HepG2 (cell line): ENCODE data around the gene CBLC. TPM values are rescaled to one million over a fixed set of nuclear protein-coding genes. Genes with fewer than 3 reads are reported as not detected.

Experiments used
- ELF3 ChIP-seq: IDR thresholded peaks from 2 replicates; pipeline ENCODE4 v1.6.1; 2016; ENCODE audit warnings: missing genetic modification reagents, missing compliant biosample characterization
- FOXP1 ChIP-seq, 2 experiments: fragments of 450-650 bp in 1 of 2; IDR thresholded peaks; 2 replicates each; pipeline ENCODE4 v1.6.1; 2017 to 2018; ENCODE audit warnings: antibody characterized with exemption in 1 of 2
- MYC ChIP-seq: sonication (generic); formaldehyde crosslinking; IDR thresholded peaks from 2 replicates; pipeline ENCODE4 v1.9.0; 2021; ENCODE audit warnings: missing genetic modification reagents, borderline replicate concordance
- NR2F1 ChIP-seq, 2 experiments: fragments of 450-650 bp in 1 of 2; formaldehyde crosslinking in 1 of 2; IDR thresholded peaks; 2 replicates each; pipeline versions ENCODE4 v1.5.0 to v1.6.1; 2016 to 2020; ENCODE audit warnings: mild to moderate bottlenecking in 1 of 2, missing compliant biosample characterization in 1 of 2, missing genetic modification reagents in 1 of 2, moderate library complexity in 1 of 2
- PLRG1 ChIP-seq: fragments of 450-650 bp; conservative IDR thresholded peaks from 2 replicates; pipeline ENCODE4 v1.6.1; 2016
- SIX4 ChIP-seq: sonication (generic); formaldehyde crosslinking; IDR thresholded peaks from 2 replicates; pipeline ENCODE4 v1.4.0; 2020; ENCODE audit warnings: missing genetic modification reagents
- SOX13 ChIP-seq, 3 experiments: fragments of 450-650 bp in 1 of 3; sonication (generic) in 1 of 3; formaldehyde crosslinking in 1 of 3; IDR thresholded peaks in 2 of 3; conservative IDR thresholded peaks in 1 of 3; 2 replicates each; pipeline versions ENCODE4 v1.5.0 to v1.6.1; 2016 to 2020; ENCODE audit warnings: antibody characterized with exemption in 1 of 3, mild to moderate bottlenecking in 1 of 3, missing compliant biosample characterization in 1 of 3, missing genetic modification reagents in 1 of 3, moderate library complexity in 1 of 3
- ZBTB21 ChIP-seq: sonication (generic); formaldehyde crosslinking; IDR thresholded peaks from 2 replicates; pipeline ENCODE4 v1.4.0; 2020; ENCODE audit warnings: missing genetic modification reagents
- ZNF160 ChIP-seq: sonication (generic); formaldehyde crosslinking; IDR thresholded peaks from 2 replicates; pipeline ENCODE4 v1.8.0; 2022; ENCODE audit warnings: mild to moderate bottlenecking, inconsistent platforms, missing genetic modification reagents
- ZNF33B ChIP-seq: sonication (generic); formaldehyde crosslinking; IDR thresholded peaks from 2 replicates; pipeline ENCODE4 v1.5.1; 2020; ENCODE audit warnings: mild to moderate bottlenecking, missing genetic modification reagents
- ZNF678 ChIP-seq: sonication (generic); formaldehyde crosslinking; IDR thresholded peaks from 2 replicates; pipeline ENCODE4 v1.4.0; 2020; ENCODE audit warnings: mild to moderate bottlenecking, missing genetic modification reagents
- ZNF747 ChIP-seq: sonication (generic); formaldehyde crosslinking; IDR thresholded peaks from 2 replicates; pipeline ENCODE4 v1.8.1; 2023; ENCODE audit warnings: missing genetic modification reagents, mild to moderate bottlenecking, borderline replicate concordance
- ZNF850 ChIP-seq: sonication (generic); formaldehyde crosslinking; conservative IDR thresholded peaks from 2 replicates; pipeline ENCODE4 v1.9.0; 2021; ENCODE audit warnings: mild to moderate bottlenecking, missing genetic modification reagents
- ZNF879 ChIP-seq: sonication (generic); formaldehyde crosslinking; IDR thresholded peaks from 2 replicates; pipeline ENCODE4 v1.8.1; 2023; ENCODE audit warnings: missing genetic modification reagents
- ZSCAN21 ChIP-seq: sonication (generic); formaldehyde crosslinking; IDR thresholded peaks from 2 replicates; pipeline ENCODE4 v1.8.0; 2022; ENCODE audit warnings: mild to moderate bottlenecking, missing genetic modification reagents, moderate library complexity, borderline replicate concordance
- polyA plus RNA-seq, 8 experiments: library from polyadenylated mRNA; depleted of rRNA in 3 of 8; stranded (reverse) in 7 of 8; unstranded in 1 of 8; fragments of >200 nt; fragmentation: Illumina TruSeq in 4 of 8; extraction: Trizol in 4 of 8; gene quantifications; 2 replicates each; pipeline versions ENCODE4 v1.2.1 to v1.2.3, GENCODE V29; 2011 to 2016; ENCODE audit warnings: low read depth in 4 of 8, missing spikeins in 1 of 8, mixed read lengths in 1 of 8; ENCODE audit not compliant: insufficient read depth in 1 of 8
- total RNA-seq, 5 experiments: library from RNA; depleted of rRNA; stranded (reverse); fragments of >200 nt; fragmentation: Illumina TruSeq; extraction: Trizol; gene quantifications; 2 replicates each; pipeline ENCODE4 v1.2.3, GENCODE V29; 2016; ENCODE audit warnings: low read depth in 1 of 5
- TF ChIP-seq, protein P1 (sequence below): sonication (generic); formaldehyde crosslinking; conservative IDR thresholded peaks from 2 replicates; pipeline ENCODE4 v1.4.0; 2020; ENCODE audit warnings: missing genetic modification reagents
- TF ChIP-seq, protein P2 (sequence below): sonication (generic); formaldehyde crosslinking; IDR thresholded peaks from 2 replicates; pipeline ENCODE4 v1.5.0; 2020; ENCODE audit warnings: missing genetic modification reagents
- TF ChIP-seq, protein P3 (sequence below): sonication (generic); formaldehyde crosslinking; conservative IDR thresholded peaks from 2 replicates; pipeline ENCODE4 v1.8.0; 2022; ENCODE audit warnings: low read depth, missing genetic modification reagents
- TF ChIP-seq, protein P4 (sequence below): sonication (generic); formaldehyde crosslinking; IDR thresholded peaks from 2 replicates; pipeline ENCODE4 v1.8.1; 2022; ENCODE audit warnings: low read depth, mild to moderate bottlenecking, missing genetic modification reagents
- TF ChIP-seq, protein P5 (sequence below), 2 experiments: IDR thresholded peaks; 2 replicates each; pipeline ENCODE4 v1.6.1; 2011 to 2012; ENCODE audit warnings: low read length in 2 of 2, borderline replicate concordance in 1 of 2, low read depth in 1 of 2, mild to moderate bottlenecking in 1 of 2, moderate library complexity in 1 of 2

Gene CBLC
- total and polyA plus RNA-seq, 2 of the 13 experiments (the other 11 are each of a cell fraction or from before 2014, with no cell fraction given), result 1.8 to 2.6 TPM

DNA sequence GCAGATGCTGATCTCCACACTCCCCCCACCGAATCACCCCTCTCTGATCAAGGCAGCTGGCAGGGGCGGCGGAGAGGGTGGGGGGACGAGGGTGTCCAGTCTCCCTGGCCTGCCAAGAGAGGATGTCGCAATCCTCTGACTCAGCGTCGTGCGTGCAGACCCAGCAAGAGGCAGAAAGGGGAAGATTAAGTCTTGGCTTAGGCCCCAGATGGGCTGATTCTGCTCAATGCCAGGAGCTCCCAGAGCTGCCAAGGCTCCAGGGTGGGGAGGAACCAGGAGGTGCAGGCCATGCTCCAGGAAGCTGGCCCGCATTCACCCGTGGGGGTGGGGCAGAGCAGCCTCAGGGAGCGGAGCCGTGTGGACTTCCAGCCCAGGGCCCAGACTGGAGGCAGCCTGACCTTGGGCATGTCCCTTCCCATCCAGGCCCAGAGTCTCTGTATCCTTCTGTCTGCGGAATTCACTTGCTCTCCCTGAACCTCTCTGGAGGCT lies 35.8 kb upstream of the CBLC start (continued):
- TF ChIP-seq PLRG1 (no peak), ZNF850 (no peak), ZNF747 (CRISPR knock-in tag) (no peak), ZNF33B (CRISPR knock-in tag) (no peak), SOX13 (IDR thresholded peaks at IDR 0.05) (no peak), SOX13 (CRISPR knock-in tag; conservative IDR thresholded peaks at IDR 0.05 in 1 of 2, IDR thresholded peaks at IDR 0.05 in 1 of 2) (peak in 1 of 2 experiments; percentile 60; a peak in 1 of 4 replicates), ZNF160 (CRISPR knock-in tag) (no peak), ZNF678 (CRISPR knock-in tag) (no peak), FOXP1 (IDR thresholded peaks at IDR 0.05) (no peak), FOXP1 (CRISPR knock-in tag; IDR thresholded peaks at IDR 0.05) (no peak), ZSCAN21 (CRISPR knock-in tag) (0 out of 2 replicates have a peak, but pooled peaks have one; percentile 50), NR2F1 (CRISPR knock-in tag; IDR thresholded peaks at IDR 0.05) (no peak), ZBTB21 (CRISPR knock-in tag) (no peak), ELF3 (CRISPR knock-in tag) (peak; percentile 50; the same call in 1 of the 2 replicates), SIX4 (CRISPR knock-in tag) (no peak), MYC (peak; percentile 55; the same call in 1 of the 2 replicates), ZNF879 (CRISPR knock-in tag) (no peak)
- TF ChIP-seq, protein P1, sequence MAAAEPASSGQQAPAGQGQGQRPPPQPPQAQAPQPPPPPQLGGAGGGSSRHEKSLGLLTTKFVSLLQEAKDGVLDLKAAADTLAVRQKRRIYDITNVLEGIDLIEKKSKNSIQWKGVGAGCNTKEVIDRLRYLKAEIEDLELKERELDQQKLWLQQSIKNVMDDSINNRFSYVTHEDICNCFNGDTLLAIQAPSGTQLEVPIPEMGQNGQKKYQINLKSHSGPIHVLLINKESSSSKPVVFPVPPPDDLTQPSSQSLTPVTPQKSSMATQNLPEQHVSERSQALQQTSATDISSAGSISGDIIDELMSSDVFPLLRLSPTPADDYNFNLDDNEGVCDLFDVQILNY (CRISPR knock-in tag), result no peak
- TF ChIP-seq, protein P2, sequence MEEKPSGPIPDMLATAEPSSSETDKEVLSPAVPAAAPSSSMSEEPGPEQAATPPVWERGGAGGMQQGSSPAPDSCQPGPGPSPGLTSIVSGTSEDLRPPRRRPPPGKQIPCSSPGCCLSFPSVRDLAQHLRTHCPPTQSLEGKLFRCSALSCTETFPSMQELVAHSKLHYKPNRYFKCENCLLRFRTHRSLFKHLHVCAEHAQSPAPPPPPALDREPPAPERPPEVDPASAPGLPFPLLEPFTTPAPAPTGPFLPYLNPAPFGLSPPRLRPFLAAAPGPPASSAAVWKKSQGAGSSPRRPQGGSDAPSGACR (CRISPR knock-in tag), result no peak
- TF ChIP-seq, protein P3, sequence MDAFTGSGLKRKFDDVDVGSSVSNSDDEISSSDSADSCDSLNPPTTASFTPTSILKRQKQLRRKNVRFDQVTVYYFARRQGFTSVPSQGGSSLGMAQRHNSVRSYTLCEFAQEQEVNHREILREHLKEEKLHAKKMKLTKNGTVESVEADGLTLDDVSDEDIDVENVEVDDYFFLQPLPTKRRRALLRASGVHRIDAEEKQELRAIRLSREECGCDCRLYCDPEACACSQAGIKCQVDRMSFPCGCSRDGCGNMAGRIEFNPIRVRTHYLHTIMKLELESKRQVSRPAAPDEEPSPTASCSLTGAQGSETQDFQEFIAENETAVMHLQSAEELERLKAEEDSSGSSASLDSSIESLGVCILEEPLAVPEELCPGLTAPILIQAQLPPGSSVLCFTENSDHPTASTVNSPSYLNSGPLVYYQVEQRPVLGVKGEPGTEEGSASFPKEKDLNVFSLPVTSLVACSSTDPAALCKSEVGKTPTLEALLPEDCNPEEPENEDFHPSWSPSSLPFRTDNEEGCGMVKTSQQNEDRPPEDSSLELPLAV (CRISPR knock-in tag), result no peak
- TF ChIP-seq, protein P4, sequence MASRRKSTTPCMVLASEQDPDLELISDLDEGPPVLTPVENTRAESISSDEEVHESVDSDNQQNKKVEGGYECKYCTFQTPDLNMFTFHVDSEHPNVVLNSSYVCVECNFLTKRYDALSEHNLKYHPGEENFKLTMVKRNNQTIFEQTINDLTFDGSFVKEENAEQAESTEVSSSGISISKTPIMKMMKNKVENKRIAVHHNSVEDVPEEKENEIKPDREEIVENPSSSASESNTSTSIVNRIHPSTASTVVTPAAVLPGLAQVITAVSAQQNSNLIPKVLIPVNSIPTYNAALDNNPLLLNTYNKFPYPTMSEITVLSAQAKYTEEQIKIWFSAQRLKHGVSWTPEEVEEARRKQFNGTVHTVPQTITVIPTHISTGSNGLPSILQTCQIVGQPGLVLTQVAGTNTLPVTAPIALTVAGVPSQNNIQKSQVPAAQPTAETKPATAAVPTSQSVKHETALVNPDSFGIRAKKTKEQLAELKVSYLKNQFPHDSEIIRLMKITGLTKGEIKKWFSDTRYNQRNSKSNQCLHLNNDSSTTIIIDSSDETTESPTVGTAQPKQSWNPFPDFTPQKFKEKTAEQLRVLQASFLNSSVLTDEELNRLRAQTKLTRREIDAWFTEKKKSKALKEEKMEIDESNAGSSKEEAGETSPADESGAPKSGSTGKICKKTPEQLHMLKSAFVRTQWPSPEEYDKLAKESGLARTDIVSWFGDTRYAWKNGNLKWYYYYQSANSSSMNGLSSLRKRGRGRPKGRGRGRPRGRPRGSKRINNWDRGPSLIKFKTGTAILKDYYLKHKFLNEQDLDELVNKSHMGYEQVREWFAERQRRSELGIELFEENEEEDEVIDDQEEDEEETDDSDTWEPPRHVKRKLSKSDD, result no peak
- TF ChIP-seq, protein P5, sequence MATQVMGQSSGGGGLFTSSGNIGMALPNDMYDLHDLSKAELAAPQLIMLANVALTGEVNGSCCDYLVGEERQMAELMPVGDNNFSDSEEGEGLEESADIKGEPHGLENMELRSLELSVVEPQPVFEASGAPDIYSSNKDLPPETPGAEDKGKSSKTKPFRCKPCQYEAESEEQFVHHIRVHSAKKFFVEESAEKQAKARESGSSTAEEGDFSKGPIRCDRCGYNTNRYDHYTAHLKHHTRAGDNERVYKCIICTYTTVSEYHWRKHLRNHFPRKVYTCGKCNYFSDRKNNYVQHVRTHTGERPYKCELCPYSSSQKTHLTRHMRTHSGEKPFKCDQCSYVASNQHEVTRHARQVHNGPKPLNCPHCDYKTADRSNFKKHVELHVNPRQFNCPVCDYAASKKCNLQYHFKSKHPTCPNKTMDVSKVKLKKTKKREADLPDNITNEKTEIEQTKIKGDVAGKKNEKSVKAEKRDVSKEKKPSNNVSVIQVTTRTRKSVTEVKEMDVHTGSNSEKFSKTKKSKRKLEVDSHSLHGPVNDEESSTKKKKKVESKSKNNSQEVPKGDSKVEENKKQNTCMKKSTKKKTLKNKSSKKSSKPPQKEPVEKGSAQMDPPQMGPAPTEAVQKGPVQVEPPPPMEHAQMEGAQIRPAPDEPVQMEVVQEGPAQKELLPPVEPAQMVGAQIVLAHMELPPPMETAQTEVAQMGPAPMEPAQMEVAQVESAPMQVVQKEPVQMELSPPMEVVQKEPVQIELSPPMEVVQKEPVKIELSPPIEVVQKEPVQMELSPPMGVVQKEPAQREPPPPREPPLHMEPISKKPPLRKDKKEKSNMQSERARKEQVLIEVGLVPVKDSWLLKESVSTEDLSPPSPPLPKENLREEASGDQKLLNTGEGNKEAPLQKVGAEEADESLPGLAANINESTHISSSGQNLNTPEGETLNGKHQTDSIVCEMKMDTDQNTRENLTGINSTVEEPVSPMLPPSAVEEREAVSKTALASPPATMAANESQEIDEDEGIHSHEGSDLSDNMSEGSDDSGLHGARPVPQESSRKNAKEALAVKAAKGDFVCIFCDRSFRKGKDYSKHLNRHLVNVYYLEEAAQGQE (IDR thresholded peaks at IDR 0.05; ENCODE audit: borderline replicate concordance in 1 of 2, low read depth in 1 of 2, low read length in 2 of 2), result no peak
